GM12864 (cell line): ENCODE results near the gene TBCB.
"Not testable (repeated sequence)": the region's sequence is repeated elsewhere in the genome, so short reads cannot be mapped to it uniquely, and the experiment has no call there.

ENCODE experiments used
- DNase-seq: peaks from one replicate; pipeline ENCODE4 v3.0.0-alpha.2; 2011; ENCODE audit warnings: low read depth
- H3K4me3 ChIP-seq: 2 replicates; pipeline ENCODE4 v1.5.1; 2011; ENCODE audit warnings: mild to moderate bottlenecking, low read depth, low read length, control low read depth
- TF ChIP-seq, protein P1 (sequence below): IDR thresholded peaks from 2 replicates; pipeline ENCODE4 v1.5.1; 2011; ENCODE audit warnings: low read depth, mild to moderate bottlenecking, moderate library complexity, low read length, control low read depth, inconsistent platforms; ENCODE audit errors: missing control alignments

Gene TBCB, protein sequence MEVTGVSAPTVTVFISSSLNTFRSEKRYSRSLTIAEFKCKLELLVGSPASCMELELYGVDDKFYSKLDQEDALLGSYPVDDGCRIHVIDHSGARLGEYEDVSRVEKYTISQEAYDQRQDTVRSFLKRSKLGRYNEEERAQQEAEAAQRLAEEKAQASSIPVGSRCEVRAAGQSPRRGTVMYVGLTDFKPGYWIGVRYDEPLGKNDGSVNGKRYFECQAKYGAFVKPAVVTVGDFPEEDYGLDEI

GRCh38 chr19:36115453-36116343 is at the start of gene TBCB:
Gene TBCB, plus strand, starts transcription at chr19:36115468. Its CDS starts 93 bp downstream, at chr19:36115561.
- peak within 1 kb of the TSS; percentile 69 for H3K4me3 ChIP-seq
- DNase-seq = no peak
- TF ChIP-seq, protein P1, sequence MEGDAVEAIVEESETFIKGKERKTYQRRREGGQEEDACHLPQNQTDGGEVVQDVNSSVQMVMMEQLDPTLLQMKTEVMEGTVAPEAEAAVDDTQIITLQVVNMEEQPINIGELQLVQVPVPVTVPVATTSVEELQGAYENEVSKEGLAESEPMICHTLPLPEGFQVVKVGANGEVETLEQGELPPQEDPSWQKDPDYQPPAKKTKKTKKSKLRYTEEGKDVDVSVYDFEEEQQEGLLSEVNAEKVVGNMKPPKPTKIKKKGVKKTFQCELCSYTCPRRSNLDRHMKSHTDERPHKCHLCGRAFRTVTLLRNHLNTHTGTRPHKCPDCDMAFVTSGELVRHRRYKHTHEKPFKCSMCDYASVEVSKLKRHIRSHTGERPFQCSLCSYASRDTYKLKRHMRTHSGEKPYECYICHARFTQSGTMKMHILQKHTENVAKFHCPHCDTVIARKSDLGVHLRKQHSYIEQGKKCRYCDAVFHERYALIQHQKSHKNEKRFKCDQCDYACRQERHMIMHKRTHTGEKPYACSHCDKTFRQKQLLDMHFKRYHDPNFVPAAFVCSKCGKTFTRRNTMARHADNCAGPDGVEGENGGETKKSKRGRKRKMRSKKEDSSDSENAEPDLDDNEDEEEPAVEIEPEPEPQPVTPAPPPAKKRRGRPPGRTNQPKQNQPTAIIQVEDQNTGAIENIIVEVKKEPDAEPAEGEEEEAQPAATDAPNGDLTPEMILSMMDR = no peak

DNA sequence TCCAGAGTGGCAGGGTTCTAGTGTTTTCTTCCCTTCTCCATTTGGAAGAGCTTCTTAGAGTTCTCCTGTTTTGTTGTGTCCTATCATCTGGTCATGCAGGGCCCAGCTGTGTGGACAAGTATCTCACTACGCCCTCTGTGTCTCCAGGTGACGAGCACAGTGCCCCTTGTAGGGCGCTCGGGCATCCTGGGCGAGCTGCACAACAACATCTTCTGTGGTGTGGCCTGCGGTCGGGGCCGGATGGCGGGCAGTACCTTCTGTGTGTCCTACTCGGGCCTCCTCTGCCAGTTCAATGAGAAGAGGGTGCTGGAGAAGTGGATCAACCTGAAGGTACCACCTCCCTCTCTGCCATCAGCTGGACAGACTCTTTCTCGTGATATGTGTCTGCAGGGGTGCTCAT is 47.6 kb upstream of the TBCB start:
- DNase-seq = no peak
- TF ChIP-seq, protein P1 = no peak

DNA sequence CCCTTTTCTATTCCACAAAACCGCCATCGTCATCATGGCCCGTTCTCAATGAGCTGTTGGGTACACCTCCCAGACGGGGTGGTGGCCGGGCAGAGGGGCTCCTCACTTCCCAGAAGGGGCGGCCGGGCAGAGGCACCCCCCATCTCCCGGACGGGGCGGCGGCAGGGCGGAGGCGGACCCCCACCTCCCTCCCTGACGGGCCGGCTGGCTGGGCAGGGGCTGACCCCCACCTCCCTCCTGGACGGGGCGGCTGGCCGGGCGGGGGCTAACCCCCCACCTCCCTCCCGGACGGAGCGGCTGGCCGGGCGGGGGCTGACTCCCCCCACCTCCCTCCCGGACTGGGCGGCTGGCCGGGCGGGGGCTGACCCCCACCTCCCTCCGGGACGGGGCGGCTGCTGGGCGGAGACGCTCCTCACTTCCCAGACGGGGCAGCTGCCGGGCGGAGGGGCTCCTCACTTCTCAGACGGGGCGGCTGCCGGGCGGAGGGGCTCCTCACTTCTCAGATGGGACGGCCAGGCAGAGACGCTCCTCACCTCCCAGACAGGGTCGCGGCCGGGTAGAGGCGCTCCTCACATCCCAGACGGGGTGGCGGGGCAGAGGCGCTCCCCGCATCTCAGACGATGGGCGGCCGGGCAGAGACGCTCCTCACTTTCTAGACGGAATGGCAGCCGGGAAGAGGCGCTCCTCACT is 46.3 kb upstream of the TBCB start:
- not testable (repeated sequence) for H3K4me3 ChIP-seq, DNase-seq

More for the DNA sequence above, 47.6 kb upstream of the TBCB start:
- no peak overlapping the region for H3K4me3 ChIP-seq

DNA sequence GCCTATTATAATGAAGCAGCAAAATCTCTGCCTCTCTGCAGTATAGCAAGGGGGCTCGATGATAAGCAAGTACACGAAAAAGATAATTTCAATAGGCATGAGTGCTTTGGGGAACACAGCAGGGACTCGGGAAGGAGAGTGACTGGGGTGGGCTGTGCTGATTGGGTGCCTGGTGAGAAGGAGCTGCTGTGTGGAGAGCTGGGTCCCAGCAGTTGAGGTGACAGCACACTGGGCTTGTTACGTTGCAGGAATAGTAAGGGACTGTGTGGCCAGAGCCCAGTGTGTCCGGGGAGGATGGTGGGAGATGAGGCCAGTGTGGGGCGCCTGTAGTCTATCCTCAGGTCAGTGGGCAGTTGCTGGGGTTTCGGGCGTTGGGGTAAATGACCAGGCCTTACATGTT is 43.2 kb upstream of the TBCB start:
- TF ChIP-seq, protein P1 = no peak
- H3K4me3 ChIP-seq = no peak overlapping the region
- DNase-seq = no peak

DNA sequence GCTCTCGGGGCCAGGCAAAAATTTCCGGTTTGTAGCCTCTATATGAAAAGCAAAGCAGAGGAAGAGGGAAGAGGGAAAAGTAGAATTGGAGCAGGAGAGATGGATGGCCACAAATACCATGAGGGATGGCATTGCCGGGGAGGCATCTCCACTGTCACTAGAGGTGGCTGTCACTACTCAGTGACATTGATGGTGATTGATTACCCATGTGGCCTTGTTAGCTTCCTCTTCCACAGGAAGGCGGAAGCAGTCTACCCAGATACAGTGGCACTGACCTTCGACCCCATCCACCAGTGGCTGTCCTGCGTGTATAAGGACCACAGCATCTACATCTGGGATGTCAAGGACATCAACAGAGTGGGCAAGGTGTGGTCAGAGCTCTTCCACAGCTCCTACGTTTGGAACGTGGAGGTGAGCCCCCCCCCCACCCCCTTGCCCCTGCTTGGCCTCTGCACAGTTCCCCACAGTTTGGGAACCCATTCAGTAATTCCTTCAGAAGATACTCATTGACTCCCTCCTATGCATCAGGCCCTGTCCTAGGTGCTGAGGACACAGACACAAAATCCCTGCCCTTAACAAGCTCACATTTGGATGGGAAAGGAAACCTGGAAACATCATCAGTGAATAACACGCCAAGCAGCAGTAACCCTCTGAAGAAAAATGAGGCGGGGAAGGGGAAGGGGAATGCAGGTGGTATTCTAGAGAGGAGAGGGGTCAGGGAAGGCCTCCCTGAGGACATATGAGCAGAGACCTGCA is 42.0 kb upstream of the TBCB start:
- no peak for DNase-seq
- H3K4me3 ChIP-seq = no peak overlapping the region
- TF ChIP-seq, protein P1 = no peak

GRCh38 chr19:36079389-36079945 is 35.8 kb upstream of the TBCB start:
- TF ChIP-seq, protein P1 = no peak
- DNase-seq = no peak

DNA sequence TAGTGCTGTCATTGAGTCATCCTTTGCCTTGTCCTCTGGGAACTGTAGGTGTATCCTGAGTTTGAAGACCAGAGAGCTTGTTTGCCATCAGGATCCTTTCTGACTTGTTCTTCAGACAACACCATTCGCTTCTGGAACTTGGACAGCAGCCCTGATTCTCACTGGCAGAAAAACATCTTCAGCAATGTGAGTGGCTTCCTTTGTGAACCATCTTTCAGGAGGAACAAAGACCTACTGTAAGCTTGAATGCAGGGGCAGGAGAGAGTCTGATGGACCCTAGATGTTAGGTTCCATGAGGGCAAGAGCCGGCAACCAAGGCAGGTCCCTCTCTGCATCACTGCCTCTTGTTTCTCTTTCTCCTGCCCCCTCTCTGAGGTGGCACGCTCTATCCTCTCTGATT is 33.9 kb upstream of the TBCB start:
- TF ChIP-seq, protein P1 = no peak
- no peak overlapping the region for H3K4me3 ChIP-seq
- DNase-seq = no peak

More at GRCh38 chr19:36079389-36079945, 35.8 kb upstream of the TBCB start:
- H3K4me3 ChIP-seq = no peak overlapping the region
